ENCODE results near the gene POU2AF1. TPM values are rescaled to one million over a fixed set of nuclear protein-coding genes. Genes with fewer than 3 reads are reported as not detected.
"Not testable (repeated sequence)": the region's sequence is repeated elsewhere in the genome, so short reads cannot be mapped to it uniquely, and the experiment has no call there.

POU2AF1 gene
- total RNA-seq, 3 donors from 2014 or later = 0.16 to 5.6 (median 3.5) TPM

DNA sequence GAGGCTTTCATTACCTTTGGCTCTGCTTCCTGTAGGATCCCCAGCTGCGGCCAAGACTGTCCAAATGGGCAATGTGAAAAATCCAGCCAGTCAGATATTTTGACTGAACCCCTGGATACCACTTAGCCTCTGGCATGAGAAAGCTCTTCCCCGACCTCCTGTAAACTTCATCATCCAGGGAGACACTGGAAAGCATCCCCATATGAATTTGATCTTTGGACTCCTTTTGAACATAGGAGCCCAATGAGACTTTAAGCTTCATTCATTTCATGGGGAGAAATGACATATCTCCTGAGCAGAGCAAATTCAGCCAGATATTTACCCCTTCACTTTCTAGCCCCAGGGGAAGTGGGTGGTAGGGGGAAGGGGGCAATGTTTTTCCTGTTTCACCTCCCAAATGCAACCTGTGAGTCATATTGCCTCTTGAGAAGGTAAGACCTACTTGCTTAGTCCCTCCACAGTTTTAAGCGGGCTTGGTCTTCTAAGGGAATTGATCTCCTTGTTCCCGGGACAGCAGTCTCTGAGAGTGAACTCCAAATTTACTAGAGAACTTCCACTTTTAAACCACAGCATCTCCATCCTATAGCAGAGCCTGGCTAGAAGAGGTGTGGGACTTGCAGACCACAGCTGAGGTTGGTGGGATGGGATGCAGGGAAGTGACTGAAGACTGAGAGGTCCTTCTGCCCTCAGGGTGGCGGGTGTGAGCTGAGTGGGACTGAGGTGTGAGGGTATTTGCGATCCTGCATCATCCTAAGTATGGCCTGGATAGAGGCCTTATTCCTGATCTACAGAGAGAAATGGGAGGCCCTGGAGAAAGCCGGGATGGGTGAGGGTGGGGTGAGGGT lies 20.3 kb upstream of the POU2AF1 start:
- intact Hi-C loops (cut with DNase I; ENCODE audit: low total_unique reads) = no loop called here
- Histone ChIP-seq H3K4me1 (peaks cover 0 to 7% of the 10 kb centered on the region in 2 donors), H3K36me3 (no peaks in the 10 kb centered on the region), H3K9me3 (no peaks in the 10 kb centered on the region), H3K27ac (no peak overlapping the region), H3K27me3 (no peaks in the 10 kb centered on the region), H3K4me3 (no peak overlapping the region)
- no peak for DNase-seq (ENCODE audit: low spot score in 2 of 2)
- TF ChIP-seq, protein P1, sequence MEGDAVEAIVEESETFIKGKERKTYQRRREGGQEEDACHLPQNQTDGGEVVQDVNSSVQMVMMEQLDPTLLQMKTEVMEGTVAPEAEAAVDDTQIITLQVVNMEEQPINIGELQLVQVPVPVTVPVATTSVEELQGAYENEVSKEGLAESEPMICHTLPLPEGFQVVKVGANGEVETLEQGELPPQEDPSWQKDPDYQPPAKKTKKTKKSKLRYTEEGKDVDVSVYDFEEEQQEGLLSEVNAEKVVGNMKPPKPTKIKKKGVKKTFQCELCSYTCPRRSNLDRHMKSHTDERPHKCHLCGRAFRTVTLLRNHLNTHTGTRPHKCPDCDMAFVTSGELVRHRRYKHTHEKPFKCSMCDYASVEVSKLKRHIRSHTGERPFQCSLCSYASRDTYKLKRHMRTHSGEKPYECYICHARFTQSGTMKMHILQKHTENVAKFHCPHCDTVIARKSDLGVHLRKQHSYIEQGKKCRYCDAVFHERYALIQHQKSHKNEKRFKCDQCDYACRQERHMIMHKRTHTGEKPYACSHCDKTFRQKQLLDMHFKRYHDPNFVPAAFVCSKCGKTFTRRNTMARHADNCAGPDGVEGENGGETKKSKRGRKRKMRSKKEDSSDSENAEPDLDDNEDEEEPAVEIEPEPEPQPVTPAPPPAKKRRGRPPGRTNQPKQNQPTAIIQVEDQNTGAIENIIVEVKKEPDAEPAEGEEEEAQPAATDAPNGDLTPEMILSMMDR (IDR thresholded peaks at IDR 0.05) = no peak
- TF ChIP-seq POLR2A (IDR thresholded peaks at IDR 0.05) (no peak), POLR2AphosphoS5 (IDR thresholded peaks at IDR 0.05) (no peak)

DNA sequence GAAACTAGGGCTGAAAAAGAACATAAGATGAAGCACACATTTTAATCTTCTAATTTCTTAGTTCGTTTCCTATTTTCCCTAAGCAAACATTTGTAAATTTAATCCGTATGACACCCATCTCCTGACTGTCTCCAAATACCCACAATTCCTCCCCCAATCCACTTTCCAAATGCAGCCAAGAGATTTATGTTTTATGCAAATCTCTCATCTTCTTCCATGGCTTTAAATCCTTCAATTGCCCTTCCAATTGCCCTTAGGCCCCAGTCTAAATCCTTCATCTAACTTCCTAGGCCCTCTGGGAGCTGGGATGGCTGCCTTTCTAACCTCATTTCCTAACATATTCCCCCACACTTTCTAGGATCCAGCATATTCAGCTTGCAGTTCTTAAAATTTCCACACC lies 18.0 kb upstream of the POU2AF1 start:
- DNase-seq (ENCODE audit: low spot score in 2 of 2) = no peak
- Histone ChIP-seq H3K4me1 (peaks cover 0 to 7% of the 10 kb centered on the region in 2 donors), H3K27me3 (no peaks in the 10 kb centered on the region), H3K27ac (no peak overlapping the region), H3K36me3 (no peaks in the 10 kb centered on the region), H3K9me3 (no peaks in the 10 kb centered on the region), H3K4me3 (no peak overlapping the region)
- no peak for TF ChIP-seq POLR2A (IDR thresholded peaks at IDR 0.05)
- TF ChIP-seq, protein P1 (IDR thresholded peaks at IDR 0.05) = no peak
- TF ChIP-seq POLR2AphosphoS5 (IDR thresholded peaks at IDR 0.05) = no peak
- intact Hi-C loops (cut with DNase I; ENCODE audit: low total_unique reads) = no loop called here

DNA sequence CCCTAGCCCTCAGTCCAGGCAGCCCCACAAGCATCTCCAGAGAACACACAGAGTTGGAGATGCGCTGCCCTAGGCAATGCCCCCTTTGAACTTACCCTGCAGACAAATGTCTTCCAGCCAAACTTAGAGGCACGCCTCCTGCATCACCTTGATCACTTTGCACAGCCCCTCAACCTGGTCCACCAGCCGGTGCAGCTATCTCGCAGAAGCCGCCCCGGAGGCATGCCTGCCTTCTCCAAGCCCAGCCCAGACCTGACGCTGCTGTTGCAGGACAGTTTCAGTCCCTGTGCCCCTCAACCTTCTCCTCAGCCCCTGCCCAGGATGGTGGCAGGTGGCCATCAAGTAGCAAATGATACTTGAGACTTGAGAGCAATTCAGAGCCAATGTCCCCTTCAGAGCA lies 16.7 kb upstream of the POU2AF1 start:
- no peak for TF ChIP-seq POLR2A (IDR thresholded peaks at IDR 0.05)
- TF ChIP-seq, protein P1 (IDR thresholded peaks at IDR 0.05) = no peak
- no peak for TF ChIP-seq POLR2AphosphoS5 (IDR thresholded peaks at IDR 0.05)
- intact Hi-C loops (cut with DNase I; ENCODE audit: low total_unique reads) = loop anchor here (1.0 kb wide), 1 partner anchor 13 kb away; no protein-coding TSS in a partner anchor
- Histone ChIP-seq H3K9me3 (no peaks in the 10 kb centered on the region), H3K27ac (no peak overlapping the region), H3K4me1 (peaks cover 0 to 7% of the 10 kb centered on the region in 2 donors), H3K27me3 (no peaks in the 10 kb centered on the region), H3K36me3 (no peaks in the 10 kb centered on the region), H3K4me3 (no peak overlapping the region)
- no peak for DNase-seq (ENCODE audit: low spot score in 2 of 2)

DNA sequence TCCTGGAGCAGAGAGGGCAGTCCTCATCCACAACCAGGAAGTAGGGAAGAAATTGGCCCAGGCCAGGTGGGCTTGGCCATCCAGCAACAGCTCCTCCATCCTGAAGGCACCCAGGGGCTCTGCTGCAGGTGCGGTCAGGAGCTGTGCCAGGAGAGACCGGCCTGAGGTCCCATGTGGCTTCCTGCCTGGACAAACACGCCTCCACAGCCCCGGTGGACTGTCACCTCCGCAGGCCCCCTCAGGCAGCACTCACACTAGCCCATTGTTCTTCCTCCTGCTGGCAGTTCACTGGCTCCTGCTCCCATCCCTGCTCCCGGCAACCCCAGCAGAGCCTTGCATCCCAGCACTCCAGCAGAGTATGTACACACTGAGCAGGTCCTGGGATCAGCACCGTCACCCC lies 16.0 kb upstream of the POU2AF1 start:
- Histone ChIP-seq H3K4me1 (peaks cover 0 to 7% of the 10 kb centered on the region in 2 donors), H3K4me3 (no peak overlapping the region), H3K9me3 (no peaks in the 10 kb centered on the region), H3K27ac (peak overlapping the region in 1 of 2 donors; percentile 37), H3K36me3 (no peaks in the 10 kb centered on the region), H3K27me3 (no peaks in the 10 kb centered on the region)
- no peak for TF ChIP-seq POLR2AphosphoS5 (IDR thresholded peaks at IDR 0.05)
- TF ChIP-seq POLR2A (IDR thresholded peaks at IDR 0.05) = no peak
- TF ChIP-seq, protein P1 (IDR thresholded peaks at IDR 0.05) = no peak
- intact Hi-C loops (cut with DNase I; ENCODE audit: low total_unique reads) = loop anchor here (1.0 kb wide), 1 partner anchor 13 kb away; no protein-coding TSS in a partner anchor
- peak in 1 of 2 donors; percentile 84 for DNase-seq (ENCODE audit: low spot score in 2 of 2)

DNA sequence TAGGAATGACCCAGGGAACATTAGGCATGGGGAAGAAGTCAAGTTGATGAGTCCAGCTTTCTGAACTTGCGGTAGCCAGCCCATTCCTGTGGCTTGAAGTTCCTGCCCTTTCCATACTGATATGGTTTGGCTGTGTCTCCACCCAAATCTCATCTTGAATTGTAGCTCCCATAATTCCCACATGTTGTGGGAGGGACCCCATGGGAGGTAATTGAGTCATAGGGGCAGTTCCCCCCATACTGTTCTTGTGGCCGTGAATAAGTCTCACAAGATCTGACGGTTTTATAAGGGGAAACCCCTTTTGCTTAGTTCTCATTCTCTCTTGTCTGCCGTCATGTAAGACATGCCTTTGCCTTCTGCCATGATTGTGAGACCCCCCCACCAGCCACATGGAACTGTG lies 15.1 kb upstream of the POU2AF1 start:
- H3K4me1 ChIP-seq; H3K27me3 ChIP-seq; DNase-seq (ENCODE audit: low spot score in 2 of 2); H3K4me3 ChIP-seq; H3K36me3 ChIP-seq; intact Hi-C loops (cut with DNase I; ENCODE audit: low total_unique reads); H3K9me3 ChIP-seq: not testable (repeated sequence)
- peak overlapping the region in 1 of 2 donors; percentile 37 for H3K27ac ChIP-seq

All from breast epithelium (tissue), 4 donors.